Naive B cell (primary cell): Measurements from ENCODE around the gene AKR1A1. TPM values are rescaled to one million over a fixed set of nuclear protein-coding genes. Genes with fewer than 3 reads are reported as not detected.

Experiments
- ATAC-seq, 2 donors: fragments of 150-1000 bp; cut with Tn5 transposase; 2 replicates each; pipeline ENCODE4 v1.10.0; 2021; ENCODE audit warnings: low read depth in 2 of 2, mild to moderate bottlenecking in 2 of 2, moderate library complexity in 2 of 2
- DNase-seq: peaks from one replicate; pipeline ENCODE4 v3.0.0; 2022
- H3K27ac Mint-ChIP-seq, 6 donors: one replicate each; pipeline ENCODE4 v1.8.0; 2020 to 2022; ENCODE audit warnings: mild to moderate bottlenecking in 6 of 6, mixed read lengths in 6 of 6, moderate library complexity in 5 of 6, inconsistent platforms in 2 of 6
- H3K27me3 Mint-ChIP-seq, 3 donors: one replicate each; pipeline ENCODE4 v1.8.0; 2021 to 2022; ENCODE audit warnings: mixed read lengths in 3 of 3, mild to moderate bottlenecking in 1 of 3
- H3K36me3 Mint-ChIP-seq, 2 donors: one replicate each; pipeline ENCODE4 v1.8.0; 2020 to 2022; ENCODE audit warnings: mixed read lengths in 2 of 2, inconsistent platforms in 1 of 2, mild to moderate bottlenecking in 1 of 2
- H3K4me1 Mint-ChIP-seq, 3 donors: one replicate each; pipeline ENCODE4 v1.8.0; 2020 to 2022; ENCODE audit warnings: mixed read lengths in 3 of 3, inconsistent platforms in 1 of 3, mild to moderate bottlenecking in 1 of 3, moderate library complexity in 1 of 3
- H3K4me3 Mint-ChIP-seq, 8 donors: one replicate each; pipeline ENCODE4 v1.8.0; 2020 to 2022; ENCODE audit warnings: mild to moderate bottlenecking in 8 of 8, mixed read lengths in 8 of 8, moderate library complexity in 8 of 8, inconsistent platforms in 2 of 8
- H3K9me3 Mint-ChIP-seq, 7 donors: one replicate each; pipeline ENCODE4 v1.8.0; 2020 to 2022; ENCODE audit warnings: mixed read lengths in 7 of 7, mild to moderate bottlenecking in 5 of 7, inconsistent platforms in 2 of 7, moderate library complexity in 1 of 7
- polyA plus RNA-seq, 6 donors: library from polyadenylated mRNA; unstranded; fragments of 300-500 nt; fragmentation: Illumina TruSeq; gene quantifications; one replicate each; pipeline ENCODE4 v1.2.3, GENCODE V29; 2021; ENCODE audit warnings: low read depth in 6 of 6

The AKR1A1 gene
- polyA plus RNA-seq, 6 donors from 2014 or later: 123 to 249 (median 130) TPM

- Mint-ChIP-seq H3K9me3 (no peaks in the 10 kb centered on the region), H3K4me3 (no peak overlapping the region), H3K4me1 (peaks cover 3 to 8% (median 5%) of the 10 kb centered on the region in 3 donors), H3K36me3 (peaks cover 4 to 28% of the 10 kb centered on the region in 2 donors), H3K27me3 (no peaks in the 10 kb centered on the region), H3K27ac (peak overlapping the region in 3 of 6 donors; percentile 39 to 94 (median 61))
- ATAC-seq (no peak), DNase-seq (no peak)
Observed at GRCh38 chr1:45567911-45568310, 17.3 kb downstream of the AKR1A1 start.

- ATAC-seq: no peak
- Mint-ChIP-seq H3K4me1 (peaks cover 3 to 8% (median 5%) of the 10 kb centered on the region in 3 donors), H3K36me3 (peaks cover 4 to 28% of the 10 kb centered on the region in 2 donors), H3K27me3 (no peaks in the 10 kb centered on the region), H3K4me3 (no peak overlapping the region), H3K27ac (peak overlapping the region in 2 of 6 donors; percentile 50 to 57), H3K9me3 (no peaks in the 10 kb centered on the region)
- DNase-seq: no peak
Observed at GRCh38 chr1:45568421-45568820, 17.8 kb downstream of the AKR1A1 start.

- H3K4me1 Mint-ChIP-seq: peaks cover 3 to 8% (median 5%) of the 10 kb centered on the region in 3 donors
- no peaks in the 10 kb centered on the region for H3K27me3 Mint-ChIP-seq
- ATAC-seq (no peak), DNase-seq (no peak)
- no peaks in the 10 kb centered on the region for H3K9me3 Mint-ChIP-seq
- no peak overlapping the region for H3K4me3 Mint-ChIP-seq
- peaks cover 4 to 23% of the 10 kb centered on the region in 2 donors for H3K36me3 Mint-ChIP-seq
- peak overlapping the region in 4 of 6 donors; percentile 45 to 93 (median 71) for H3K27ac Mint-ChIP-seq
Observed at GRCh38 chr1:45569571-45569961, 18.9 kb downstream of the AKR1A1 start.

- Mint-ChIP-seq H3K4me3 (no peak overlapping the region), H3K27me3 (no peaks in the 10 kb centered on the region), H3K36me3 (peaks cover 4 to 20% of the 10 kb centered on the region in 2 donors), H3K9me3 (no peaks in the 10 kb centered on the region), H3K4me1 (peaks cover 3 to 8% (median 5%) of the 10 kb centered on the region in 3 donors), H3K27ac (peak overlapping the region in 5 of 6 donors; percentile 34 to 93 (median 57))
- peak; percentile 65 for DNase-seq
- ATAC-seq: peak; percentile 77 to 98
Observed at GRCh38 chr1:45569962-45570581, 19.4 kb downstream of the AKR1A1 start.

- H3K27me3 Mint-ChIP-seq: no peaks in the 10 kb centered on the region
- H3K36me3 Mint-ChIP-seq: peaks cover 4 to 20% of the 10 kb centered on the region in 2 donors
- H3K4me3 Mint-ChIP-seq: no peak overlapping the region
- H3K27ac Mint-ChIP-seq: peak overlapping the region in 4 of 6 donors; percentile 57 to 93 (median 76)
- DNase-seq (no peak), ATAC-seq (no peak)
- no peaks in the 10 kb centered on the region for H3K9me3 Mint-ChIP-seq
- H3K4me1 Mint-ChIP-seq: peaks cover 3 to 8% (median 5%) of the 10 kb centered on the region in 3 donors
Observed at GRCh38 chr1:45570631-45571030, 20.0 kb downstream of the AKR1A1 start.

- DNase-seq: no peak
- Mint-ChIP-seq H3K36me3 (no peaks in the 10 kb centered on the region), H3K9me3 (no peaks in the 10 kb centered on the region), H3K4me3 (no peak overlapping the region), H3K4me1 (peaks cover 0 to 8% (median 5%) of the 10 kb centered on the region in 3 donors), H3K27ac (peak overlapping the region in 1 of 6 donors; percentile 61), H3K27me3 (no peaks in the 10 kb centered on the region)
- no peak for ATAC-seq
Observed at GRCh38 chr1:45573231-45573804, 22.7 kb downstream of the AKR1A1 start.

GRCh38 chr1:45574105-45574626 is 23.5 kb downstream of the AKR1A1 start:
- Mint-ChIP-seq H3K9me3 (no peaks in the 10 kb centered on the region), H3K4me3 (peak overlapping the region in 1 of 8 donors; percentile 67), H3K27me3 (no peaks in the 10 kb centered on the region), H3K27ac (no peak overlapping the region), H3K36me3 (no peaks in the 10 kb centered on the region), H3K4me1 (peaks cover 0 to 8% (median 5%) of the 10 kb centered on the region in 3 donors)
- ATAC-seq (no peak), DNase-seq (no peak)

GRCh38 chr1:45583264-45583665 is 32.6 kb downstream of the AKR1A1 start:
- DNase-seq (peak; percentile 92), ATAC-seq (peak; percentile 74 to 75)
- no peaks in the 10 kb centered on the region for H3K27me3 Mint-ChIP-seq
- peaks cover 0 to 9% of the 10 kb centered on the region in 2 donors for H3K36me3 Mint-ChIP-seq
- H3K9me3 Mint-ChIP-seq: peaks cover 0 to 5% (median 2%) of the 10 kb centered on the region in 7 donors
- peak overlapping the region; percentile 96 to 100 (median 100) for H3K4me3 Mint-ChIP-seq
- H3K4me1 Mint-ChIP-seq: peaks cover 27 to 52% (median 44%) of the 10 kb centered on the region in 3 donors
- H3K27ac Mint-ChIP-seq: peak overlapping the region; percentile 97 to 100 (median 98)

- H3K27ac Mint-ChIP-seq: peak within 1 kb of the TSS; percentile 97 to 100 (median 98)
- no peaks in the 10 kb centered on the region for H3K27me3 Mint-ChIP-seq
- ATAC-seq (peak; percentile 58 to 63), DNase-seq (peak; percentile 96)
- H3K4me1 Mint-ChIP-seq: peaks cover 27 to 56% (median 44%) of the 10 kb centered on the region in 3 donors
- H3K4me3 Mint-ChIP-seq: peak within 1 kb of the TSS; percentile 96 to 100 (median 100)
- H3K36me3 Mint-ChIP-seq: peaks cover 0 to 9% of the 10 kb centered on the region in 2 donors
- peaks cover 0 to 5% (median 2%) of the 10 kb centered on the region in 7 donors for H3K9me3 Mint-ChIP-seq
Observed at GRCh38 chr1:45583666-45584350, 33.2 kb downstream of the AKR1A1 start, which contains the start of gene NASP. Gene NASP, plus strand, starts transcription at chr1:45584041. Its CDS starts 106 bp downstream, at chr1:45584147.

GRCh38 chr1:45584351-45585109 is 33.9 kb downstream of the AKR1A1 start:
- no peaks in the 10 kb centered on the region for H3K27me3 Mint-ChIP-seq
- DNase-seq: peak; percentile 83
- peak; percentile 34 to 38 for ATAC-seq
- H3K9me3 Mint-ChIP-seq: peaks cover 0 to 5% (median 2%) of the 10 kb centered on the region in 7 donors
- peaks cover 0 to 9% of the 10 kb centered on the region in 2 donors for H3K36me3 Mint-ChIP-seq
- peak overlapping the region; percentile 97 to 100 (median 98) for H3K27ac Mint-ChIP-seq
- H3K4me3 Mint-ChIP-seq: peak overlapping the region; percentile 96 to 100 (median 100)
- H3K4me1 Mint-ChIP-seq: peaks cover 27 to 61% (median 44%) of the 10 kb centered on the region in 3 donors

GRCh38 chr1:45585110-45585426 is 34.4 kb downstream of the AKR1A1 start:
- H3K36me3 Mint-ChIP-seq: peaks cover 0 to 9% of the 10 kb centered on the region in 2 donors
- no peaks in the 10 kb centered on the region for H3K27me3 Mint-ChIP-seq
- peaks cover 27 to 64% (median 44%) of the 10 kb centered on the region in 3 donors for H3K4me1 Mint-ChIP-seq
- H3K4me3 Mint-ChIP-seq: peak overlapping the region; percentile 96 to 100 (median 100)
- peak overlapping the region; percentile 97 to 100 (median 97) for H3K27ac Mint-ChIP-seq
- H3K9me3 Mint-ChIP-seq: peaks cover 0 to 5% (median 2%) of the 10 kb centered on the region in 7 donors
- ATAC-seq (no peak), DNase-seq (no peak)

GRCh38 chr1:45585496-45586075 is 35.0 kb downstream of the AKR1A1 start:
- Mint-ChIP-seq H3K27ac (peak overlapping the region in 5 of 6 donors; percentile 78 to 97 (median 97)), H3K27me3 (no peaks in the 10 kb centered on the region), H3K36me3 (peaks cover 0 to 9% of the 10 kb centered on the region in 2 donors), H3K4me1 (peaks cover 27 to 64% (median 44%) of the 10 kb centered on the region in 3 donors), H3K9me3 (peaks cover 0 to 5% (median 2%) of the 10 kb centered on the region in 7 donors), H3K4me3 (peak overlapping the region; percentile 96 to 100 (median 100))
- ATAC-seq: no peak
- DNase-seq: no peak
